CD4-positive, alpha-beta T cell treated with Interleukin-4 for 4 hours (primary cell): Measurements from ENCODE around the gene FAM83C.

Source experiments
- DNase-seq: peaks from one replicate; pipeline ENCODE4 v3.0.0-alpha.2; 2020

FAM83C gene

GRCh38 chr20:35291654-35292503 lies at the start of gene FAM83C:
FAM83C (minus strand) TSS chr20:35292425; CDS start chr20:35292304, 121 bp downstream.
- DNase-seq, result no peak

GRCh38 chr20:35341366-35342028 lies 49.3 kb upstream of the FAM83C start:
- DNase-seq, result no peak

GRCh38 chr20:35340436-35340835 lies 48.2 kb upstream of the FAM83C start:
- no peak for DNase-seq

GRCh38 chr20:35339636-35340035 lies 47.4 kb upstream of the FAM83C start:
- no peak for DNase-seq

GRCh38 chr20:35339007-35339406 lies 46.8 kb upstream of the FAM83C start:
- no peak for DNase-seq

GRCh38 chr20:35334311-35335101 lies 42.3 kb upstream of the FAM83C start:
- DNase-seq, result no peak

GRCh38 chr20:35333606-35334005 lies 41.4 kb upstream of the FAM83C start:
- DNase-seq, result no peak

GRCh38 chr20:35332540-35333200 lies 40.4 kb upstream of the FAM83C start:
- DNase-seq, result no peak

GRCh38 chr20:35329435-35330139 lies 37.4 kb upstream of the FAM83C start:
- DNase-seq, result no peak

- DNase-seq, result no peak
These were observed 36.5 kb upstream of the FAM83C start for GRCh38 chr20:35328689-35329088.

- DNase-seq, result no peak
These were observed 36.0 kb upstream of the FAM83C start for GRCh38 chr20:35328095-35328685.

- DNase-seq, result no peak
These were observed 35.1 kb upstream of the FAM83C start for GRCh38 chr20:35327074-35327976.

GRCh38 chr20:35326740-35327073 lies 34.5 kb upstream of the FAM83C start:
- no peak for DNase-seq

GRCh38 chr20:35326021-35326739 lies 34.0 kb upstream of the FAM83C start:
- no peak for DNase-seq

- DNase-seq, result no peak
These were observed 33.2 kb upstream of the FAM83C start for GRCh38 chr20:35325401-35325800.

- DNase-seq, result no peak
These were observed 28.3 kb upstream of the FAM83C start for GRCh38 chr20:35320396-35321126.

- no peak for DNase-seq
These were observed 27.6 kb upstream of the FAM83C start for GRCh38 chr20:35319871-35320197.

- no peak for DNase-seq
These were observed 27.1 kb upstream of the FAM83C start for GRCh38 chr20:35319192-35319870.
